BJ (cell line): ENCODE data around the gene TMPRSS4. TPM values are rescaled to one million over a fixed set of nuclear protein-coding genes. Genes with fewer than 3 reads are reported as not detected.

Experiments
- CTCF ChIA-PET: fragments of 350-600 bp; formaldehyde crosslinking; extraction: SDS; loops from one replicate; lab custom pipeline; 2021; ENCODE audit warnings: antibody characterized with exemption, inconsistent platforms; lab: Yijun Ruan, JAX
- POLR2A ChIA-PET: fragments of 300-600 bp; sonication (Branson Sonifier 250); formaldehyde crosslinking; extraction: SDS; loops from one replicate; lab custom pipeline; 2021; ENCODE audit warnings: antibody characterized with exemption; lab: Charles Lee
- DNase-seq: peaks from one replicate; pipeline ENCODE4 v3.0.0-alpha.2; 2011; ENCODE audit warnings: low read depth
- H3K27me3 ChIP-seq: 2 replicates; pipeline ENCODE4 v1.6.0; 2011; ENCODE audit warnings: low read length; ENCODE audit not compliant: control insufficient read depth, insufficient read depth
- H3K36me3 ChIP-seq: 2 replicates; pipeline ENCODE4 v1.5.1; 2011; ENCODE audit warnings: low read length; ENCODE audit not compliant: control insufficient read depth, insufficient read depth
- H3K4me3 ChIP-seq: 2 replicates; pipeline ENCODE4 v1.5.1; 2011; ENCODE audit warnings: low read depth, mild to moderate bottlenecking, control low read depth, low read length
- CTCF ChIP-seq: IDR thresholded peaks from 2 replicates; pipeline ENCODE4 v1.5.1; 2011; ENCODE audit warnings: low read depth, mild to moderate bottlenecking, control low read depth, inconsistent platforms, low read length, moderate library complexity; ENCODE audit not compliant: insufficient read depth
- polyA plus RNA-seq: library from polyadenylated mRNA; depleted of rRNA; stranded (reverse); fragments of >200 nt; gene quantifications from 2 replicates; pipeline ENCODE4 v1.2.3, GENCODE V29; 2011

TMPRSS4 gene
- polyA plus RNA-seq, 1 experiment: not detected

DNA sequence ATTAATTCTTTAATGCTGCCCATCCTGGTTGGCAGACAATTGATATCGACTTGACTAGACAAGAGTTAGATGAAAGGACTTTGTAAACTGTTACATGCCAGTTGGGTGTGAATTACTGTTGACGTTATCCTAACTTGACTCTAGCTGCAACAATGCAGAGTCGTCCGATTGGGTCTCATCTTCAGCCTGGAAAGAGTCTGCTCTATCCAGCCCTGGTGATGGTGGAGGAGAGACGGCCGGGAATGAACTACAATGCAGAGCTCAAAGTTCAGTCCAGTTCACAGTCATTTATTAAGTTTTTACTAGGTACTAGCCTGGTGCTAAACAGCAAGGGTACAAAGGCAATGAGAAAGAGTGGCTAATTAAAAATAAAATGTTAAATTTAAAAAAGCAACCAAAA lies 14.8 kb downstream of the TMPRSS4 start:
- ChIA-PET CTCF (no interaction called here), POLR2A (no interaction called here)
- Histone ChIP-seq H3K27me3 (no peaks in the 10 kb centered on the region), H3K36me3 (no peaks in the 10 kb centered on the region), H3K4me3 (no peak overlapping the region)
- DNase-seq: no peak
- no peak for TF ChIP-seq CTCF

- POLR2A ChIA-PET: no interaction called here
- H3K36me3 ChIP-seq: no peaks in the 10 kb centered on the region
- no peaks in the 10 kb centered on the region for H3K27me3 ChIP-seq
- DNase-seq: no peak
- CTCF ChIA-PET: no interaction called here
- TF ChIP-seq CTCF: no peak
- no peak overlapping the region for H3K4me3 ChIP-seq
These were observed 16.2 kb downstream of the TMPRSS4 start for GRCh38 chr11:118092907-118093571.

GRCh38 chr11:118095493-118095892 lies 18.6 kb downstream of the TMPRSS4 start:
- Histone ChIP-seq H3K36me3 (no peaks in the 10 kb centered on the region), H3K4me3 (no peak overlapping the region), H3K27me3 (peaks cover under 1% of the 10 kb centered on the region; the same call in 1 of the 2 replicates)
- no peak for DNase-seq
- ChIA-PET POLR2A (no interaction called here), CTCF (no interaction called here)
- no peak for TF ChIP-seq CTCF

GRCh38 chr11:118095967-118096367 lies 19.1 kb downstream of the TMPRSS4 start:
- Histone ChIP-seq H3K4me3 (no peak overlapping the region), H3K27me3 (peaks cover 2% of the 10 kb centered on the region; the same call in 1 of the 2 replicates), H3K36me3 (no peaks in the 10 kb centered on the region)
- CTCF ChIA-PET: no interaction called here
- no peak for DNase-seq
- POLR2A ChIA-PET: no interaction called here
- no peak for TF ChIP-seq CTCF

GRCh38 chr11:118098996-118099837 lies 22.3 kb downstream of the TMPRSS4 start:
- Histone ChIP-seq H3K27me3 (peaks cover 2% of the 10 kb centered on the region; the same call in 1 of the 2 replicates), H3K4me3 (no peak overlapping the region), H3K36me3 (no peaks in the 10 kb centered on the region)
- DNase-seq: no peak
- ChIA-PET POLR2A (no interaction called here), CTCF (no interaction called here)
- TF ChIP-seq CTCF: no peak
